ENCODE data around the gene NUDT22.

Gene NUDT22

GRCh38 chr11:64252003-64252872 is 26.2 kb downstream of the NUDT22 start:
- DNase-seq (ENCODE audit: low read depth), result peak; percentile 49
- Histone ChIP-seq H3K9me3 (ENCODE audit: control insufficient read depth, low read length) (no peaks in the 10 kb centered on the region), H3K27me3 (replicated peaks; ENCODE audit: control insufficient read depth, insufficient read depth, low read length) (no peaks in the 10 kb centered on the region), H3K4me3 (ENCODE audit: low read length) (peak overlapping the region; percentile 93), H3K9ac (ENCODE audit: low read length) (peak overlapping the region; percentile 92), H3K36me3 (ENCODE audit: control insufficient read depth, insufficient read depth, low read length, severe bottlenecking) (peaks cover 17% of the 10 kb centered on the region), H3K4me1 (ENCODE audit: control insufficient read depth, insufficient read depth, low read length) (peaks cover 29% of the 10 kb centered on the region)

DNA sequence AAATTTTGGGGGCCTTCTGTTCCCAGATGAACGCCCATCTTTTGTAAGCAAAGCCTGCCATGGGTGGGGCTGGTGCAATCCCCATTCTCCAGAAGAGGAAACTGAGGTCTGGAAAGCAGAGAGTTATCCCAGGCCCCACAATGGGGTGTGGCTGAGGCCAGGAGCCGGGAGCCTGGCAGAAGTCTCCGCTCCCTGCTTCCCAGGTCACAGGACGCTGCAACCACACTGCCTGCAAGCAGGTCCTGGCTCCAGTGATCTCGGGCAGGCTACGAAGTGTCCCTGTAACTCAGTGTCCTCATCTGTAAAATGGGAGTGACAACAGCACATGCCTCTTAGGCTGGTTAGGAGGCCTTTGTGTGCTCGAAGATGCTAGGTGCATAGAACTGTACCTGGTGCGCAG is 27.0 kb downstream of the NUDT22 start:
- Histone ChIP-seq H3K9ac (ENCODE audit: low read length) (peak overlapping the region; percentile 42), H3K4me3 (ENCODE audit: low read length) (no peak overlapping the region), H3K36me3 (ENCODE audit: control insufficient read depth, insufficient read depth, low read length, severe bottlenecking) (peaks cover 23% of the 10 kb centered on the region), H3K27me3 (replicated peaks; ENCODE audit: control insufficient read depth, insufficient read depth, low read length) (no peaks in the 10 kb centered on the region), H3K9me3 (ENCODE audit: control insufficient read depth, low read length) (no peaks in the 10 kb centered on the region), H3K4me1 (ENCODE audit: control insufficient read depth, insufficient read depth, low read length) (peaks cover 24% of the 10 kb centered on the region)
- DNase-seq (ENCODE audit: low read depth), result no peak

- H3K36me3 ChIP-seq (ENCODE audit: control insufficient read depth, insufficient read depth, low read length, severe bottlenecking), result peaks cover 27% of the 10 kb centered on the region
- no peak overlapping the region for H3K4me3 ChIP-seq (ENCODE audit: low read length)
- peak overlapping the region; percentile 42 for H3K9ac ChIP-seq (ENCODE audit: low read length)
- peaks cover 21% of the 10 kb centered on the region for H3K4me1 ChIP-seq (ENCODE audit: control insufficient read depth, insufficient read depth, low read length)
- DNase-seq (ENCODE audit: low read depth), result no peak
- H3K9me3 ChIP-seq (ENCODE audit: control insufficient read depth, low read length), result no peaks in the 10 kb centered on the region
- H3K27me3 ChIP-seq (replicated peaks; ENCODE audit: control insufficient read depth, insufficient read depth, low read length), result no peaks in the 10 kb centered on the region
Measured at GRCh38 chr11:64253481-64253880, 27.4 kb downstream of the NUDT22 start.

DNA sequence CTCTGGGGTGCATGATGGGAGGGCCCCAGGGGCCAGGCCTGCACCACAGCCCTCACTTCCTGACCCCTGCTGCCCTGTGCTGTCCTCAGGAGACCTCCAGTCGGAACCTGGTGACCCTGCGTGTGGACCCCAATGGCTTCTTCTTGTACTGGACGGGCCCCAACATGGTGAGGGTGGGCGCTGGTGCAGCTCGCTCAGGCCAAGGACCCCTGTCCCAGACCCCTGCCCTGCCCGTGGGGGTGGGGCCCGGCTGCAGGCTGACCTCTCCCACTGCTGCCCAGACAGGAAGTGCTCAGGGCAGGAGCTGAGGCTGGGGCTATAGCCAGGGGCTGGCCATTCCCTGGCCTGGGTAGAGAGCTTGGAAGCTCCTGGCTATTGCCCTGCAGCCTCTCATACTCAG is 28.3 kb downstream of the NUDT22 start:
- peaks cover 36% of the 10 kb centered on the region for H3K36me3 ChIP-seq (ENCODE audit: control insufficient read depth, insufficient read depth, low read length, severe bottlenecking)
- H3K4me1 ChIP-seq (ENCODE audit: control insufficient read depth, insufficient read depth, low read length), result peaks cover 21% of the 10 kb centered on the region
- H3K9ac ChIP-seq (ENCODE audit: low read length), result no peak overlapping the region
- no peaks in the 10 kb centered on the region for H3K9me3 ChIP-seq (ENCODE audit: control insufficient read depth, low read length)
- DNase-seq (ENCODE audit: low read depth), result no peak
- H3K27me3 ChIP-seq (replicated peaks; ENCODE audit: control insufficient read depth, insufficient read depth, low read length), result no peaks in the 10 kb centered on the region
- H3K4me3 ChIP-seq (ENCODE audit: low read length), result no peak overlapping the region

GRCh38 chr11:64255135-64256128 is 29.4 kb downstream of the NUDT22 start:
- peaks cover 44% of the 10 kb centered on the region for H3K36me3 ChIP-seq (ENCODE audit: control insufficient read depth, insufficient read depth, low read length, severe bottlenecking)
- no peak overlapping the region for H3K9ac ChIP-seq (ENCODE audit: low read length)
- no peaks in the 10 kb centered on the region for H3K27me3 ChIP-seq (replicated peaks; ENCODE audit: control insufficient read depth, insufficient read depth, low read length)
- no peaks in the 10 kb centered on the region for H3K9me3 ChIP-seq (ENCODE audit: control insufficient read depth, low read length)
- H3K4me1 ChIP-seq (ENCODE audit: control insufficient read depth, insufficient read depth, low read length), result peaks cover 18% of the 10 kb centered on the region
- H3K4me3 ChIP-seq (ENCODE audit: low read length), result no peak overlapping the region
- no peak for DNase-seq (ENCODE audit: low read depth)

GRCh38 chr11:64256300-64256699 is 30.2 kb downstream of the NUDT22 start:
- no peak overlapping the region for H3K9ac ChIP-seq (ENCODE audit: low read length)
- peaks cover 46% of the 10 kb centered on the region for H3K36me3 ChIP-seq (ENCODE audit: control insufficient read depth, insufficient read depth, low read length, severe bottlenecking)
- no peaks in the 10 kb centered on the region for H3K27me3 ChIP-seq (replicated peaks; ENCODE audit: control insufficient read depth, insufficient read depth, low read length)
- no peaks in the 10 kb centered on the region for H3K9me3 ChIP-seq (ENCODE audit: control insufficient read depth, low read length)
- no peak overlapping the region for H3K4me3 ChIP-seq (ENCODE audit: low read length)
- peaks cover 15% of the 10 kb centered on the region for H3K4me1 ChIP-seq (ENCODE audit: control insufficient read depth, insufficient read depth, low read length)
- DNase-seq (ENCODE audit: low read depth), result no peak

DNA sequence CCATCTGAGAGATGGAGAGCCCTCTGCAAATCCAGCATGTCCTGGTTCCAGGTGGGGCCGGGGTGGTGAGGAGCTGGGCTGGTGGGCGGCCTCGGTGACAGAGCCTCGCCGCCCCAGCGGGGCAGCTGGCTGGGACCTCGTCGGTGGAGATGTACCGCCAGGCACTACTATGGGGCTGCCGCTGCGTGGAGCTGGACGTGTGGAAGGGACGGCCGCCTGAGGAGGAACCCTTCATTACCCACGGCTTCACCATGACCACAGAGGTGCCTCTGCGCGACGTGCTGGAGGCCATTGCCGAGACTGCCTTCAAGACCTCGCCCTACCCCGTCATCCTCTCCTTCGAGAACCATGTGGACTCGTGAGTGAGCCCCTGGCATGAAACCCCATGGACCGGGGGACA is 32.3 kb downstream of the NUDT22 start:
- Histone ChIP-seq H3K27me3 (replicated peaks; ENCODE audit: control insufficient read depth, insufficient read depth, low read length) (no peaks in the 10 kb centered on the region), H3K36me3 (ENCODE audit: control insufficient read depth, insufficient read depth, low read length, severe bottlenecking) (peaks cover 66% of the 10 kb centered on the region), H3K9ac (ENCODE audit: low read length) (no peak overlapping the region), H3K4me1 (ENCODE audit: control insufficient read depth, insufficient read depth, low read length) (peaks cover 3% of the 10 kb centered on the region), H3K4me3 (ENCODE audit: low read length) (no peak overlapping the region), H3K9me3 (ENCODE audit: control insufficient read depth, low read length) (no peaks in the 10 kb centered on the region)
- DNase-seq (ENCODE audit: low read depth), result no peak

GRCh38 chr11:64258946-64259532 is 33.0 kb downstream of the NUDT22 start:
- no peak for DNase-seq (ENCODE audit: low read depth)
- Histone ChIP-seq H3K4me3 (ENCODE audit: low read length) (no peak overlapping the region), H3K36me3 (ENCODE audit: control insufficient read depth, insufficient read depth, low read length, severe bottlenecking) (peaks cover 73% of the 10 kb centered on the region), H3K4me1 (ENCODE audit: control insufficient read depth, insufficient read depth, low read length) (no peaks in the 10 kb centered on the region), H3K27me3 (replicated peaks; ENCODE audit: control insufficient read depth, insufficient read depth, low read length) (no peaks in the 10 kb centered on the region), H3K9me3 (ENCODE audit: control insufficient read depth, low read length) (no peaks in the 10 kb centered on the region), H3K9ac (ENCODE audit: low read length) (no peak overlapping the region)

DNA sequence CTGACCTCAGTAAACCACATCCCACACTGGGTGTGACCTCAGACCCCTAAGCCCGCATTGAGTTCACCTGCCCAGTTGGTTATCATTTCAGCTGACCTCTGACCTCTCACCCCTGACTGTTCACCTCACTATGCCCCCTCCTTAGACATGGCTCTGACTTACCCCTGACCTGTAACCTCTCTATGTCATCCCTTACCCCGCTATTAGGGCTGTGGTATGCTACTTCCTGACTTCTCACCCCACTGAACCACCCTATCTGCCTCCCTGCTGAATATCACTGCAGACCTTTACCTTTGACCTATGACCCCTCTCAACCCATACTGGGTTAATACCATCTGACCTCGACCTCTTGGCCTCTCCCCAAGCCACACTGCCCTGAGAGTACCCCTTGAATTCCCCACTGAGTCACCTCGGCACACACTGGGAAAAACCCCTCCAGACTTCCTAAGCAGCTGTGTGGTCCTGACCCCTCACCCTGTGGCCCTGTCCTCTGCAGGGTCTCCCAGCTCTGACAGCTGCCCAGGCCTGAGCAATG is 33.5 kb downstream of the NUDT22 start:
- Histone ChIP-seq H3K27me3 (replicated peaks; ENCODE audit: control insufficient read depth, insufficient read depth, low read length) (no peaks in the 10 kb centered on the region), H3K4me1 (ENCODE audit: control insufficient read depth, insufficient read depth, low read length) (no peaks in the 10 kb centered on the region), H3K9me3 (ENCODE audit: control insufficient read depth, low read length) (no peaks in the 10 kb centered on the region), H3K4me3 (ENCODE audit: low read length) (no peak overlapping the region), H3K36me3 (ENCODE audit: control insufficient read depth, insufficient read depth, low read length, severe bottlenecking) (peaks cover 73% of the 10 kb centered on the region), H3K9ac (ENCODE audit: low read length) (no peak overlapping the region)
- DNase-seq (ENCODE audit: low read depth), result no peak

DNA sequence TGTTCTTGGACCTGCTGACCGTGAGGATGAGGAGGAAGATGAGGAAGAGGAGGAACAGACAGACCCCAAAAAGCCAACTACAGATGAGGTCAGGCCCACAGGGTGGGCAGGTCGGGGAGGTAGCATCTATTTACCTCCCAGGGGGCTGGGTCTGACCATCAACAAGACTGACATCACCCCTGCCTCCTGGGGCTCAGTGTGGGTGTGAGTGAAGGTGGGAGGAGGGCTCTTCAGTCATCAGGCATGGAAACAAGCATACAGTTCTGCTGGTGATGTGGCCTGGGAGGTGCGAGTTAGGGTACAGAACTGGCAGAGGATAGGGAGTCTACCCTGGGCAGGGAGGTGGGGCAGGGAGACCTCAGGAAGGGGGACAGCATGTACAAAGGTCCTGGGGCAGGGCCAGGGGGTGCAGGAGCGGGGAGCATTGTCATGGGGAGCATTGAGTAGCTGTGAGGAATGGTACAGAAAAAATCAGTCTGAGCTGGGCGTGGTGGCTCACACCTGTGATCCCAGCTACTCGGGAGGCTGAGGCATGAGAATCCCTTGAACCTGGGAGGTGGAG is 34.2 kb downstream of the NUDT22 start:
- Histone ChIP-seq H3K36me3 (ENCODE audit: control insufficient read depth, insufficient read depth, low read length, severe bottlenecking) (peaks cover 72% of the 10 kb centered on the region), H3K9me3 (ENCODE audit: control insufficient read depth, low read length) (no peaks in the 10 kb centered on the region), H3K4me3 (ENCODE audit: low read length) (no peak overlapping the region), H3K27me3 (replicated peaks; ENCODE audit: control insufficient read depth, insufficient read depth, low read length) (no peaks in the 10 kb centered on the region), H3K4me1 (ENCODE audit: control insufficient read depth, insufficient read depth, low read length) (no peaks in the 10 kb centered on the region), H3K9ac (ENCODE audit: low read length) (no peak overlapping the region)
- DNase-seq (ENCODE audit: low read depth), result no peak
